Urinary bladder (tissue), 4 donors: Measurements from ENCODE around the gene OR8J1. TPM values are rescaled to one million over a fixed set of nuclear protein-coding genes. Genes with fewer than 3 reads are reported as not detected.
"Not testable (repeated sequence)": the region's sequence is repeated elsewhere in the genome, so short reads cannot be mapped to it uniquely, and the experiment has no call there.

ENCODE experiments used
- DNase-seq: peaks from one replicate; pipeline ENCODE4 v3.0.0-alpha.2; 2015; ENCODE audit errors: extremely low spot score
- H3K27ac ChIP-seq: one replicate; pipeline ENCODE4 v1.5.1; 2013; ENCODE audit warnings: low read depth, mild to moderate bottlenecking, moderate library complexity
- H3K36me3 ChIP-seq: one replicate; pipeline ENCODE4 v1.6.1; 2013; ENCODE audit warnings: mild to moderate bottlenecking, moderate library complexity; ENCODE audit not compliant: insufficient read depth
- H3K4me1 ChIP-seq: one replicate; pipeline ENCODE4 v1.6.1; 2013; ENCODE audit warnings: mild to moderate bottlenecking, moderate library complexity; ENCODE audit not compliant: insufficient read depth
- H3K4me3 ChIP-seq: one replicate; pipeline ENCODE4 v1.5.1; 2013; ENCODE audit warnings: low read depth, low read length
- WGBS: extraction: QIAGEN DNeasy Blood & Tissue Kit; methylation state at CpG from one replicate; pipeline ENCODE4 v1.1.7; 2013; 5-methylcytosine and 5-hydroxymethylcytosine counted together
- polyA plus RNA-seq: library from polyadenylated mRNA; stranded (reverse); fragments of 200-250 nt; gene quantifications from one replicate; pipeline ENCODE4 v1.2.3, GENCODE V29; 2013
- total RNA-seq: library from RNA; depleted of rRNA; stranded (reverse); fragments of >200 nt; gene quantifications from one replicate; pipeline ENCODE4 v1.2.3, GENCODE V29; 2014
- donor health status: healthy with polysubstance abuse.
- donor health status: healthy.

Gene OR8J1, protein sequence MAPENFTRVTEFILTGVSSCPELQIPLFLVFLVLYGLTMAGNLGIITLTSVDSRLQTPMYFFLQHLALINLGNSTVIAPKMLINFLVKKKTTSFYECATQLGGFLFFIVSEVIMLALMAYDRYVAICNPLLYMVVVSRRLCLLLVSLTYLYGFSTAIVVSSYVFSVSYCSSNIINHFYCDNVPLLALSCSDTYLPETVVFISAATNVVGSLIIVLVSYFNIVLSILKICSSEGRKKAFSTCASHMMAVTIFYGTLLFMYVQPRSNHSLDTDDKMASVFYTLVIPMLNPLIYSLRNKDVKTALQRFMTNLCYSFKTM
- total RNA-seq (not detected), polyA plus RNA-seq (not detected)

DNA sequence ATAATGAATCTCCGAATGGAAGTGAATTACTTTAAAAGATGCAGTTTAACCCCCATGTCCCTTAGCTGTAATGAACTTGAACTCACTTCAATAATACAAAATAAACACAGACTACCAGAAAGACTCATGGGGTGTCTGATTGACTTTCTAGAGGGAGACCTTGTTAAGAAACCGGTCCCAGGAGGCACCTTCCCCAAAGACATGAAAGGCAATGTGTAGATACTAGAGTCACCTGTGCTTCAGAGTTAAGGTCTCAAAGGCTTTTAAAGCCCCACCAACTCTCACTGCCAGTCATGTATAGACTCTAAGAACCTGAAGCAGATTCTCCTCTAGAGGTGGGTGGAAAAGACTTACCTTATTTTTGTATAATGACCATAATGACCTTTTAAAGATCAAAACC, at the start of gene OR8J1:
Gene OR8J1, plus strand, starts transcription at position 301 of the 400 bp plus-strand sequence. CDS start 5,956 bp downstream, outside the sequence.
- no peak for DNase-seq
- no peaks in the 10 kb centered on the region for H3K36me3 ChIP-seq
- no peak within 1 kb of the TSS for H3K4me3 ChIP-seq
- H3K27ac ChIP-seq, result no peak within 1 kb of the TSS
- 84% methylated on average over 2 of the region's 2 CpGs for WGBS
- no peaks in the 10 kb centered on the region for H3K4me1 ChIP-seq

DNA sequence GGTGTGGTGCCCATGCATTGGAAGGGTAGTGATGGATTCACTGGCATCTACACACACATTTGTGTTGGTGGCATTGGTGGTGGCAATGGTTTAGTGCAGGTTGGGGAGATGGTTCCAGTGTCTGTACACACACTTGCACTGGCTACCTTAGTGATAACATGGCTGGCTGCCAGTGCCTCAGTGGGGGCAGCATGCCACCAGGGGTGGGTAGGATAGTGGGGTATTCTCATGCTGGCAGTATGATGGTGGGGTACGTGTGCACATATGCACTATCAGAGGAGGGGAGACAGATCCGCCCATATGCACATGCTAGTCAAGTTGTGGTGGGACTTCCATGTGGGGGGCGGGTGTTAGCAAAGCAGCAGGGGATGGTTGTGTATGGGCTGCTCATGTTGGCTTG, 46.3 kb upstream of the OR8J1 start:
- 87% methylated on average over 3 of the region's 3 CpGs for WGBS
- no peak for DNase-seq
- Histone ChIP-seq H3K4me3 (no peak overlapping the region), H3K4me1 (no peaks in the 10 kb centered on the region), H3K27ac (no peak overlapping the region), H3K36me3 (no peaks in the 10 kb centered on the region)

DNA sequence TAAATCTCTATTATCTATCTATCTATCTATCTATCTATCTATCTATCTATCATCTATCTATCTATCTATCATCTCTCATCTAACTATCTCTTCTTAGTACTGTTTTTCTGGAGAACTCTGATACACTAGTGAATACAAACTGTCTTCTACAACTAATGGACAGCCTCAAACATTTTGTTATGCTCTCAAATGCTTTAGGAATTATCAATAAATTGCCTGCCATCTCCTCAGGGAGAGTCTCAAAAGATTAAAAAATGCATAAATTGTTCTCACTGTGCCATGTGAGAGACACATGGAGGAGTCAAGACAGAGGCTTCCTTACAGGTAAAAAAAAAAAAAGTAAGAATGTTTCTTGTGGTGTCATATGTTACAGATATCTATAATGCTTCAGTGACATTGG, 39.2 kb upstream of the OR8J1 start, which contains the start of gene OR8K3:
Gene OR8K3, plus strand, starts transcription at position 301 of the 400 bp plus-strand sequence. CDS start 3,163 bp downstream, outside the sequence.
- H3K36me3 ChIP-seq, result no peaks in the 10 kb centered on the region
- DNase-seq, result no peak
- no peak within 1 kb of the TSS for H3K4me3 ChIP-seq
- no peak within 1 kb of the TSS for H3K27ac ChIP-seq
- H3K4me1 ChIP-seq, result no peaks in the 10 kb centered on the region

DNA sequence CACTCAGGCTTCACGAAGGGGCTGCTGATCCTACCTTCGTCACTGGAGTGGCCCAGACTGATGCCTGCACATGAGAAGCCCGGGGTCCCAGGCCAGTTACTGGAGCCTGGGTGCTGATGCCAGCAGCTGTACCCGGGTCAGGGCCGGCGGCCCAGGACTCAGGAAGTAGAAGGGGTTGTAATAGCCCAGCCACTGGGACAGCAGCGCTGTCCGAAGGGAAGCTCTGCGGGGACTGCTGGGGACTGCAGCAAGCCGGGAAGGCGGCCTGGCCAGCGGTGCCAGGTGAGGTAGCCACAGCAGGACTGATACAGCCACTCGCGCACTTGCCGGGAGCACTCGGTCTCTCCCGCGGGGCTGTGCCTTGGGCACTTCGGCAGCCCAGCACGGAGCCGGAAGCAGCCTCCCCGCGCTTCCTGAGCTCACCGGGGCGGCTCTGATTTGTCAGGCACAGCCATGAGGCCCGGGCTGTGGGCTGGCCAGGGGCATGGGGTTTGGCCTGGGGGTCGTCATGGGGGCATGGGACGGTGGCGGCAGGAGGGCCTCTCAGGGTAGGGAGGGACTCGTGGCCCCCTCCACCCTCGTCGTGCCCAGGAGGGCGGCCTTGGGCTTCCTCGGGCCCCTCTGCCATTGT, 22.1 kb upstream of the OR8J1 start:
- WGBS, result 91% methylated on average over 34 of the region's 34 CpGs
- no peak overlapping the region for H3K27ac ChIP-seq
- no peak for DNase-seq
- no peaks in the 10 kb centered on the region for H3K4me1 ChIP-seq
- no peaks in the 10 kb centered on the region for H3K36me3 ChIP-seq
- no peak overlapping the region for H3K4me3 ChIP-seq

DNA sequence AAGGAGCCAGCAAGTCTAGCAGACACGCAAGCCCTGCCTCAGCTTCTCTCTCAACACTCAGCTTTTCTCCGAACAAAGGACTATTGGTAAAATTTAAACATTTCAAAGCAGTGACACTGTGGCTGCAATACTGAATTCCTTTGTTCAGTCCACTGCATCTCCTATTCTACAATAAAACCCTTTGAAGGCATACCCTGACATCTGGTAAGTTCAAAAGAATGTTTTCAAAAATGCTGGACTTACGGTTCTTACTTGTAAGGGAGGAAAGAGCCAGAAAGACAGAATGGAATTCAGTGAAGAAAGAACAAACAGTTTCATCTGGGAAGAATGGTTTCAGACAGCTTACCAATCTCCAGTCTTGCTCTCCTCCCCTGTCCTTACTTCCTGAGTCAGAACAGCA, 20.9 kb upstream of the OR8J1 start:
- no peak for DNase-seq
- H3K27ac ChIP-seq, result no peak overlapping the region
- 36% methylated on average over 3 of the region's 3 CpGs for WGBS
- H3K4me1 ChIP-seq, result no peaks in the 10 kb centered on the region
- no peak overlapping the region for H3K4me3 ChIP-seq
- no peaks in the 10 kb centered on the region for H3K36me3 ChIP-seq

DNA sequence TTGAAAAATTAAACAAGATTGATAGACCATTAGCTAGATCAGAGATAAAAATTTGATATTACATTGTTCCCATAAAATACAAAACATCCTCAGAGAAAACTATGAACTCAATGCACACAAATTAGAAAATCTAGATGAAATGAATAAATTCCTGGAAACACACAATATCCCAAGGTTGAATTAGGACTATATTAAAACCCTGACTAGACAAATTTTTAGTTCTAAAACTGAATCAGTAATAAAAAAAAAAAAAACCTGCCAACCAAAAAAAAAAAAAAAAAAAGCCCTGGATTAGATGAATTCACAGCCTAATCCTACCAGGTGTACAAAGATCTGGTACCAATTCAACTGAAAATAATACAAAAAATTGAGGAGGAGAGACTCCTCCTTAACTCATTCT, 13.8 kb upstream of the OR8J1 start:
- no peak for DNase-seq
- Histone ChIP-seq H3K4me1 (no peaks in the 10 kb centered on the region), H3K36me3 (no peaks in the 10 kb centered on the region)

DNA sequence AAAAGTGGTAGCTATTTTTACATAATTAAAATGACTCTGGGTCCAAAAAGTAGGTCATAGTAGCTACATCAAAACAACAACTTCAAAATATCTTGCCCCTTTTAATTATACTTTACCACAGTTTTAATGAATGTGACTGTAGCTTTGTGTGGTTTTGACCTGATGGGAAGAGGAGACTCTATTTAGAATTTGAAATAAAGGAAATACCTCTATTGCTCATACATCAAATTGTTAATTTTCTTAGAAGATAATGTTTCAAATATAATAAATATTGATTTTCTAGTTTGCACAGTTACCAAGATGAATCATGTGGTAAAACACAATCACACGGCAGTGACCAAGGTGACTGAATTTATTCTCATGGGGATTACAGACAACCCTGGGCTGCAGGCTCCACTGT, 8.4 kb upstream of the OR8J1 start, which contains the start of gene OR8K1:
Gene OR8K1, plus strand, starts transcription at position 301 of the 400 bp plus-strand sequence. Its CDS starts 0 bp downstream, at position 301.
- Histone ChIP-seq H3K4me1 (no peaks in the 10 kb centered on the region), H3K27ac (no peak within 1 kb of the TSS), H3K4me3 (no peak within 1 kb of the TSS), H3K36me3 (no peaks in the 10 kb centered on the region)
- 83% methylated on average over 1 of the region's 1 CpG for WGBS
- no peak for DNase-seq

More for the DNA sequence above, 13.8 kb upstream of the OR8J1 start:
- H3K27ac ChIP-seq, result no peak overlapping the region
- no peak overlapping the region for H3K4me3 ChIP-seq

DNA sequence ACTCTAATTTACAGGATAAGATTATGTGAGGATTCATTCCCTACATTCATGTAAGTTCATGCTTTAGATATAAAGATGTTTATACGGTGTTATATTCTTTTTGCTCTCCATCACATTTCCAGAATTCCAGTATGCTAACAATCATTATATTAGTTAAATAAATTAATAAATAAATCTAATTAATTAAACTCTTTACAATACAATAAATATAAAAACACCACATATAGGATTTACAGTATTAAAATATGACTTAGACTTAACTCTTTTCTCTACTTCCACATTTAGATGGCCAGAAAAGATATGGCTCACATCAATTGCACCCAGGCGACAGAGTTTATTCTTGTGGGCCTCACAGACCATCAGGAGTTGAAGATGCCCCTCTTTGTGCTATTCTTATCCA, 21.2 kb downstream of the OR8J1 start, which contains the start of gene OR8U1:
Gene OR8U1, plus strand, starts transcription at position 301 of the 400 bp plus-strand sequence. Its CDS starts 0 bp downstream, at position 301.
- 71% methylated on average over 2 of the region's 2 CpGs for WGBS
- no peak for DNase-seq
- no peaks in the 10 kb centered on the region for H3K4me1 ChIP-seq
- no peak within 1 kb of the TSS for H3K27ac ChIP-seq
- no peaks in the 10 kb centered on the region for H3K36me3 ChIP-seq
- H3K4me3 ChIP-seq, result no peak within 1 kb of the TSS

DNA sequence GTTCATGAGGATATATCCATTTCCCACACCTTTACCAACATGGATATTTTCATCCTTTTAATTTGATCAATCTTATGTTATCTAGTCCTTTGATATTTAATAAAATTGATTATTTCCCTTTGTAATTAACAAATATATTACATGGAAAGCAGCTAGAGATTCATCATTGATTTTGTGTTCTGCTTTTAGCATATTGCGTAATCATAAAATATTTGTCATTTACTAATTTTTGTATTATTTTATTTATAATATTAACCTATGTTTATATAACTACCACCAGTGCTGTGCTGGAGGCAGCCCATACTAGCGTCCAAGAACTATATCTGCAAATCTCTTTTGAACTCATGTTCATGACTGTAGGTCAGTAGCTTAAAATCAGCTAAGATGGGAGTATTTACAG, 26.0 kb downstream of the OR8J1 start:
- H3K4me1 ChIP-seq, result no peaks in the 10 kb centered on the region
- no peak overlapping the region for H3K4me3 ChIP-seq
- 64% methylated on average over 2 of the region's 2 CpGs for WGBS
- DNase-seq, result no peak
- H3K27ac ChIP-seq, result no peak overlapping the region
- no peaks in the 10 kb centered on the region for H3K36me3 ChIP-seq

DNA sequence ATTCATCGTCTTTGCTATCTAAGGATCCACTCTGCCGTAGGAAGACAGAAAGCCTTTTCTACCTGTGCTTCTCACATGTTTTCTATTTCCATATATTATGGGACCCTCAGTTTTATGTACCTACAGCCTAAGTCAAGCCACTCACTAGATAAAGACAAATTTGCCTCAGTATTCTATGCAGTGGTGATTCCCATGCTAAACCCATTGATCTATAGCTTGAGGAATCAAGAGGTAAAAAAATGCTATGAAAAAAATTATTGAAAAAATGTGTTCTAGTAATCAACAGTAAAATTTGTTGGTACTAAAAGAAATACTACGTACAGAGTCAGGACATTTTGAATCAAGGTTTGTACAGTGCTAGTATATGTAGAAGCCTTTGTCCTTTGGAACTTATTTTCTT, 40.3 kb downstream of the OR8J1 start:
- Histone ChIP-seq H3K4me1 (no peaks in the 10 kb centered on the region), H3K36me3 (no peaks in the 10 kb centered on the region)
- WGBS, result 82% methylated on average over 3 of the region's 3 CpGs

DNA sequence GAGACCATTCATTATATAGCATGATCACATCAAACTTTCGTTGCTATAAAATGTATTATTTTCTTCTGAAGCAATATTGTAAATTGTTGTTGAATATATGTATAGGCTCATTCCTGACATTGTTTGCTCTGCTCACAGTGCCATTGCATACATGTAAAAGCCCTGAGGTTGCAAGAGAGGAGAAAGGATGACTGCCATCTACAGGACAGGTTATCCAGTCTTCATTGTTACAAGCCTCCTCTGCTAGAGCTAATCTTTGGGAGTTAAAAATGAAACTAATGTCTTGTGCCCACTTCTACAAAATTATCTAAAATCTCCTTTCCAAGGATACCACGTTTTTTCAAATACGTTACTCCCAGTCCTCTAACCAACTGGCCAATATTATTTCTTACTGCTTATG, 42.0 kb downstream of the OR8J1 start:
- no peak overlapping the region for H3K27ac ChIP-seq
- 66% methylated on average over 3 of the region's 3 CpGs for WGBS
- no peak overlapping the region for H3K4me3 ChIP-seq
- DNase-seq, result no peak
- H3K4me1 ChIP-seq, result no peaks in the 10 kb centered on the region
- H3K36me3 ChIP-seq, result no peaks in the 10 kb centered on the region

More for the DNA sequence above, 40.3 kb downstream of the OR8J1 start:
- Histone ChIP-seq H3K4me3 (no peak overlapping the region), H3K27ac (no peak overlapping the region)
- DNase-seq, result no peak

DNA sequence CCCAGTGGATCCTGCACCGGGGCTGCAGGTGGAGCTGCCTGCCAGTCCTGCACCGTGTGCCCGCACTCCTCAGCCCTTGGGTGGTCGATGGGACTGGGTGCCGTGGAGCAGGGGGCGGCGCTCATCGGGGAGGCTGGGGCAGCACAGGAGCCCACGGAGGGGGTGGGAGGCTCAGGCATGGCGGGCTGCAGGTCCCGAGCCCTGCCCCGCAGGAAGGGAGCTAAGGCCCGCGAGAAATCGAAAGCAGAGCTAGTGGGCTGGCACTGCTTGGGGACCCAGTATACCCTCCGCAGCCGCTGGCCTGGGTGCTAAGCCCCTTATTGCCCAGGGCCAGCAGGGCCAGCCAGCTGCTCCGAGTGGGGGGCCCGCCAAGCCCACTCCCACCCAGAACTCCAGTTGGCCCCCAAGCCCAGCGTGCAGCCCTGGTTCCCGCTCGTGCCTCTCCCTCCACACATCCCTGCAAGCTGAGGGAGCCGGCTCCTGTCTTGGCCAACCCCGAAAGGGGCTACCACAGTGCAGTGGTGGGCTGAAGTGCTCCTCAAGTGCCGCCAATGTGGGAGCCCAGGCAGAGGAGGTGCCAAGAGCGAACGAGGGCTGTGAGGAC, 47.9 kb downstream of the OR8J1 start:
- not testable (repeated sequence) for H3K36me3 ChIP-seq, H3K4me1 ChIP-seq, H3K27ac ChIP-seq, H3K4me3 ChIP-seq, DNase-seq
- 93% methylated on average over 27 of the region's 27 CpGs for WGBS

DNA sequence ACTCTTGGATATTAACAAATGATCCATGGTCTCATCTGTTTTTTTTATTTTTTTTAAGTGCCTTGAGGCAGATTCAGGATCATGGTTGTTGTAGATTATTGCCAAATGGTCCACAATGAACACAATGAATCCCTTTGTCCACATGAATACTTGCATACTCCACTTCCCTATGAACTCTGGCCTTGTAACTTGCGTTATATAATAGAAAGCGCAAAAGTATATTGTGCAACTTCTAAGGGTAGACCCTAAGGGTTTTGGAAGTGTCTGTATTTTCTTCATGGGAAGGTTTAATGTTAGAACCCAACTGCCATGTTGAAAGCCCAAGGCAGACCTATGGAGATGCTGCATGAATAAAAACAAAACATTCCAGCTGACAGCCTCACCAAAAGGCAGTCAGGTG, 50.3 kb downstream of the OR8J1 start:
- 92% methylated on average over 2 of the region's 2 CpGs for WGBS
- Histone ChIP-seq H3K36me3 (no peaks in the 10 kb centered on the region), H3K4me3 (no peak overlapping the region), H3K4me1 (no peaks in the 10 kb centered on the region), H3K27ac (no peak overlapping the region)
- DNase-seq, result no peak

DNA sequence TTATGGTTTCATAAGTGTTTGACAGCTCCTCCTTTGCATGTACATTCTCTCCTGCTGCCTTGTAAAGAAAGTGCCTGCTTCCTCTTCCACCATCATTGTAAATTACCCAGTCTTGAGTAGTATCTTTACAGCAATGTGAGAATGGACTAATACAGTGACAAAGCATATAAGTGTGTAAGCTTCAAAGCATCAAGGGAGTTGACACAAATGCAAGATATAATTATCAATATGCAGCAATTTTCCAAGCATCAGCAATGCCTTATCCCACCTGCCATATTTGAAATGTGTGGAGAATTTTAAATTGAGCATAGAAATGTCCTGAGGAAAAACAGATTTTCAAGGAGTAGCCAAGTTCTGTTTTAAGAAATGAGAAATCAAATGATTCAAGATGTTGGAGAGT, 56.7 kb downstream of the OR8J1 start:
- Histone ChIP-seq H3K4me1 (no peaks in the 10 kb centered on the region), H3K27ac (no peak overlapping the region), H3K36me3 (no peaks in the 10 kb centered on the region), H3K4me3 (no peak overlapping the region)
- no peak for DNase-seq
